HepG2 (cell line): ENCODE results near the gene UBQLN1. TPM values are rescaled to one million over a fixed set of nuclear protein-coding genes. Genes with fewer than 3 reads are reported as not detected.

ENCODE experiments used
- ATAC-seq: fragments of 200-7000 bp; cut with Tn5 transposase; 3 replicates; pipeline ENCODE4 v1.9.1; 2020; ENCODE audit warnings: mild to moderate bottlenecking, moderate library complexity
- BruUV-seq: library from RNA; stranded (reverse); fragments of 400-500 nt; replicated peaks from 2 replicates; lab custom pipeline; 2021; lab: Mats Ljungman, UMichigan
- CTCF ChIA-PET: fragments of 300-600 bp; formaldehyde crosslinking; extraction: SDS; loops from one replicate; lab custom pipeline; 2021; ENCODE audit warnings: low total read pairs, inconsistent platforms, low intra/inter-chr PET ratio; lab: Yijun Ruan, JAX
- POLR2A ChIA-PET: fragments of 350-600 bp; sonication (Branson Sonifier 250); formaldehyde crosslinking; loops from one replicate; lab custom pipeline; 2020; ENCODE audit warnings: antibody characterized with exemption, inconsistent platforms; lab: Yijun Ruan, JAX
- DNase-seq: peaks from one replicate; pipeline ENCODE4 v3.0.0-alpha.2; 2015; ENCODE audit warnings: low spot score
- FAIRE-seq: peaks from 3 replicates; lab custom pipeline; 2011; peaks lifted over from hg19 to GRCh38; lab: Jason Lieb, UNC
- H2AFZ ChIP-seq: one replicate; pipeline ENCODE4 v1.6.1; 2011; ENCODE audit warnings: low read length, inconsistent platforms
- H3K27ac ChIP-seq: fragments of 300-600 bp; 3 replicates; pipeline ENCODE4 v1.8.0; 2011; ENCODE audit warnings: mixed run types, mild to moderate bottlenecking, mixed read lengths, low read length, inconsistent platforms; ENCODE audit not compliant: insufficient read depth; ENCODE audit errors: extremely low read length
- H3K27me3 ChIP-seq, 2 experiments: fragments of 200-600 bp in 1 of 2; 2 replicates in 1 of 2; 3 replicates in 1 of 2; pipeline versions ENCODE4 v1.6.0 to v1.8.0; 2011; ENCODE audit warnings: low read length in 2 of 2, mild to moderate bottlenecking in 2 of 2, moderate library complexity in 2 of 2, inconsistent platforms in 1 of 2; ENCODE audit not compliant: insufficient read depth in 2 of 2, control insufficient read depth in 1 of 2
- H3K36me3 ChIP-seq, 2 experiments: fragments of 200-600 bp in 1 of 2; replicated peaks in 1 of 2; 2 replicates in 1 of 2; 3 replicates in 1 of 2; pipeline versions ENCODE4 v1.5.1 to v1.8.0; 2011; ENCODE audit warnings: low read length in 2 of 2, inconsistent platforms in 1 of 2; ENCODE audit not compliant: insufficient read depth in 2 of 2, control insufficient read depth in 1 of 2
- H3K4me1 ChIP-seq: 2 replicates; pipeline ENCODE4 v1.5.1; 2012; ENCODE audit warnings: low read length, inconsistent platforms; ENCODE audit not compliant: insufficient read depth
- H3K4me2 ChIP-seq: 2 replicates; pipeline ENCODE4 v1.6.0; 2011; ENCODE audit warnings: low read depth, low read length, inconsistent platforms
- H3K4me3 ChIP-seq, 3 experiments: fragments of 200-600 bp in 1 of 3; sonication (generic), shearing (Covaris generic) in 1 of 3; replicated peaks in 1 of 3; 2 replicates each; pipeline ENCODE4 v1.5.1; 2011 to 2016; ENCODE audit warnings: low read length in 3 of 3, inconsistent platforms in 2 of 3, low read depth in 2 of 3, mild to moderate bottlenecking in 2 of 3, control low read depth in 1 of 3, mixed read lengths in 1 of 3; ENCODE audit not compliant: insufficient read depth in 1 of 3
- H3K79me2 ChIP-seq: one replicate; pipeline ENCODE4 v1.6.1; 2011; ENCODE audit warnings: low read length, inconsistent platforms; ENCODE audit not compliant: insufficient read depth
- H3K9ac ChIP-seq: 2 replicates; pipeline ENCODE4 v1.6.0; 2011; ENCODE audit warnings: mild to moderate bottlenecking, low read depth, low read length, inconsistent platforms; ENCODE audit not compliant: insufficient read depth
- H3K9me3 ChIP-seq: 2 replicates; pipeline ENCODE4 v1.5.1; 2012; ENCODE audit warnings: mild to moderate bottlenecking, low read length
- H4K20me1 ChIP-seq: 2 replicates; pipeline ENCODE4 v1.6.0; 2011; ENCODE audit warnings: inconsistent platforms, mild to moderate bottlenecking, low read length, moderate library complexity; ENCODE audit not compliant: insufficient read depth
- KDM4B ChIP-seq: sonication (generic); formaldehyde crosslinking; IDR thresholded peaks from 2 replicates; pipeline ENCODE4 v1.4.0; 2020; ENCODE audit warnings: missing genetic modification reagents
- MEF2D ChIP-seq: sonication (generic); formaldehyde crosslinking; IDR thresholded peaks from 2 replicates; pipeline ENCODE4 v1.5.1; 2020; ENCODE audit warnings: mild to moderate bottlenecking, missing genetic modification reagents
- RCOR2 ChIP-seq: IDR thresholded peaks from 2 replicates; pipeline ENCODE4 v1.6.1; 2016; ENCODE audit warnings: missing biosample characterization, missing genetic modification reagents
- SCMH1 ChIP-seq: sonication (generic); formaldehyde crosslinking; IDR thresholded peaks from 2 replicates; pipeline ENCODE4 v1.9.0; 2021; ENCODE audit warnings: missing genetic modification reagents, mild to moderate bottlenecking, borderline replicate concordance
- SP1 ChIP-seq, 2 experiments: fragments of 450-650 bp in 1 of 2; sonication (generic) in 1 of 2; formaldehyde crosslinking in 1 of 2; IDR thresholded peaks; 2 replicates each; pipeline versions ENCODE4 v1.4.0 to v1.6.1; 2016 to 2020; ENCODE audit warnings: missing genetic modification reagents in 1 of 2
- TP53 ChIP-seq: sonication (generic); formaldehyde crosslinking; conservative IDR thresholded peaks from 2 replicates; pipeline ENCODE4 v1.4.0; 2020; ENCODE audit warnings: missing genetic modification reagents
- ZC3H13 ChIP-seq: sonication (generic); formaldehyde crosslinking; IDR thresholded peaks from 2 replicates; pipeline ENCODE4 v1.8.1; 2023; ENCODE audit warnings: mild to moderate bottlenecking, missing genetic modification reagents, moderate library complexity
- ZNF230 ChIP-seq: sonication (generic); formaldehyde crosslinking; IDR thresholded peaks from 2 replicates; pipeline ENCODE4 v1.4.0; 2020; ENCODE audit warnings: mild to moderate bottlenecking, missing genetic modification reagents
- ZNF235 ChIP-seq: sonication (generic); formaldehyde crosslinking; IDR thresholded peaks from 2 replicates; pipeline ENCODE4 v1.8.1; 2023; ENCODE audit warnings: mild to moderate bottlenecking, missing genetic modification reagents, borderline replicate concordance
- ZNF256 ChIP-seq: sonication (generic); formaldehyde crosslinking; conservative IDR thresholded peaks from 2 replicates; pipeline ENCODE4 v1.4.0; 2020; ENCODE audit warnings: missing genetic modification reagents
- ZNF549 ChIP-seq: sonication (generic); formaldehyde crosslinking; IDR thresholded peaks from 2 replicates; pipeline ENCODE4 v1.5.0; 2020; ENCODE audit warnings: missing genetic modification reagents
- ZNF567 ChIP-seq: sonication (generic); formaldehyde crosslinking; IDR thresholded peaks from 2 replicates; pipeline ENCODE4 v1.8.1; 2023; ENCODE audit warnings: mild to moderate bottlenecking, missing genetic modification reagents, borderline replicate concordance
- ZNF644 ChIP-seq: IDR thresholded peaks from 2 replicates; pipeline ENCODE4 v1.6.1; 2016; ENCODE audit warnings: low read depth
- ZNF850 ChIP-seq: sonication (generic); formaldehyde crosslinking; conservative IDR thresholded peaks from 2 replicates; pipeline ENCODE4 v1.9.0; 2021; ENCODE audit warnings: mild to moderate bottlenecking, missing genetic modification reagents
- ZZZ3 ChIP-seq: sonication (generic); formaldehyde crosslinking; IDR thresholded peaks from 2 replicates; pipeline ENCODE4 v1.4.0; 2020; ENCODE audit warnings: missing genetic modification reagents, mild to moderate bottlenecking, borderline replicate concordance
- WGBS: methylation state at CpG from one replicate; pipeline ENCODE4 v1.1.6; 2017; ENCODE audit warnings: low lambda C conversion rate; 5-methylcytosine and 5-hydroxymethylcytosine counted together
- in situ Hi-C: cut with HindIII; loops from 2 replicates; pipeline ENCODE4 v1.10.0; 2017; ENCODE audit warnings: low pct_unique_long_range_greater_than_20kb; ENCODE audit not compliant: extremely low pct_ligation_motif_present
- intact Hi-C: fragments of 100-400 bp; cut with micrococcal nuclease; formaldehyde crosslinking; loops from one replicate; pipeline ENCODE4 v1.10.0; 2022; ENCODE audit not compliant: unreplicated experiment
- polyA plus RNA-seq, 8 experiments: library from polyadenylated mRNA; depleted of rRNA in 3 of 8; stranded (reverse) in 7 of 8; unstranded in 1 of 8; fragments of >200 nt; fragmentation: Illumina TruSeq in 4 of 8; extraction: Trizol in 4 of 8; gene quantifications; 2 replicates each; pipeline versions ENCODE4 v1.2.1 to v1.2.3, GENCODE V29; 2011 to 2016; ENCODE audit warnings: low read depth in 4 of 8, missing spikeins in 1 of 8, mixed read lengths in 1 of 8; ENCODE audit not compliant: insufficient read depth in 1 of 8
- total RNA-seq, 5 experiments: library from RNA; depleted of rRNA; stranded (reverse); fragments of >200 nt; fragmentation: Illumina TruSeq; extraction: Trizol; gene quantifications; 2 replicates each; pipeline ENCODE4 v1.2.3, GENCODE V29; 2016; ENCODE audit warnings: low read depth in 1 of 5
- TF ChIP-seq, protein P1 (sequence below): sonication (generic); formaldehyde crosslinking; conservative IDR thresholded peaks from 2 replicates; pipeline ENCODE4 v1.5.0; 2020; ENCODE audit warnings: missing genetic modification reagents
- TF ChIP-seq, protein P2 (sequence below): sonication (generic); formaldehyde crosslinking; IDR thresholded peaks from 2 replicates; pipeline ENCODE4 v1.9.0; 2021; ENCODE audit warnings: missing genetic modification reagents, mild to moderate bottlenecking, borderline replicate concordance
- TF ChIP-seq, protein P3 (sequence below): sonication (generic); formaldehyde crosslinking; IDR thresholded peaks from 2 replicates; pipeline ENCODE4 v1.4.0; 2020; ENCODE audit warnings: mild to moderate bottlenecking, missing genetic modification reagents, borderline replicate concordance
- TF ChIP-seq, protein P4 (sequence below): IDR thresholded peaks from 2 replicates; pipeline ENCODE4 v1.6.1; 2018; ENCODE audit warnings: missing genetic modification reagents

UBQLN1 gene
- total and polyA plus RNA-seq, 2 of the 13 experiments (the other 11 are each of a cell fraction or from before 2014, with no cell fraction given): 78.1 to 83.8 TPM

DNA sequence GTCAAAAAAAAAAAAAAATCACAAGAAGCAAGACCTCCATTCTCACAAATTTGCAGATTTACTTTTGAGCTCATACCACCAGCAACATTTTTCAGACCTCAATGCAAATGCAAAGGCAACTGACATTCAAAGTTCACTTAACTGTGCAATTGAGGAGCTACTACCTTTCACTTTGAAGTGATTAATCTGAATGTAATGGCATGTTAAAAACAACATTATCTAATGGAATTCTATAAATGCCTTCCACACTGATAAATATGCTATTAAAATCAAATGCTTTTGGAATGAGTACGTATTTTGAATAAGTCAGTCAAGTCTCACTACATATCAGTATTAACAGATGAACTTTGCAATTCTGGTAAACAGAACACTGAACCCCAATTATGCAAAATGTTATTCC is 32.3 kb downstream of the UBQLN1 start:
- intact Hi-C loops (no loop called here), in situ Hi-C loops (no loop called here)
- TF ChIP-seq ZZZ3 (CRISPR knock-in tag) (no peak), ZC3H13 (CRISPR knock-in tag) (no peak), ZNF567 (no peak), KDM4B (CRISPR knock-in tag) (no peak), ZNF549 (CRISPR knock-in tag) (no peak), ZNF230 (no peak), ZNF850 (CRISPR knock-in tag) (no peak), ZNF235 (CRISPR knock-in tag) (no peak), RCOR2 (CRISPR knock-in tag) (no peak), SP1 (IDR thresholded peaks at IDR 0.05) (no peak), SP1 (CRISPR knock-in tag; IDR thresholded peaks at IDR 0.05) (no peak), SCMH1 (CRISPR knock-in tag) (no peak), TP53 (CRISPR knock-in tag) (no peak), ZNF256 (no peak), MEF2D (no peak), ZNF644 (no peak)
- TF ChIP-seq, protein P1, sequence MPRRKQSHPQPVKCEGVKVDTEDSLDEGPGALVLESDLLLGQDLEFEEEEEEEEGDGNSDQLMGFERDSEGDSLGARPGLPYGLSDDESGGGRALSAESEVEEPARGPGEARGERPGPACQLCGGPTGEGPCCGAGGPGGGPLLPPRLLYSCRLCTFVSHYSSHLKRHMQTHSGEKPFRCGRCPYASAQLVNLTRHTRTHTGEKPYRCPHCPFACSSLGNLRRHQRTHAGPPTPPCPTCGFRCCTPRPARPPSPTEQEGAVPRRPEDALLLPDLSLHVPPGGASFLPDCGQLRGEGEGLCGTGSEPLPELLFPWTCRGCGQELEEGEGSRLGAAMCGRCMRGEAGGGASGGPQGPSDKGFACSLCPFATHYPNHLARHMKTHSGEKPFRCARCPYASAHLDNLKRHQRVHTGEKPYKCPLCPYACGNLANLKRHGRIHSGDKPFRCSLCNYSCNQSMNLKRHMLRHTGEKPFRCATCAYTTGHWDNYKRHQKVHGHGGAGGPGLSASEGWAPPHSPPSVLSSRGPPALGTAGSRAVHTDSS (CRISPR knock-in tag): no peak
- TF ChIP-seq, protein P2, sequence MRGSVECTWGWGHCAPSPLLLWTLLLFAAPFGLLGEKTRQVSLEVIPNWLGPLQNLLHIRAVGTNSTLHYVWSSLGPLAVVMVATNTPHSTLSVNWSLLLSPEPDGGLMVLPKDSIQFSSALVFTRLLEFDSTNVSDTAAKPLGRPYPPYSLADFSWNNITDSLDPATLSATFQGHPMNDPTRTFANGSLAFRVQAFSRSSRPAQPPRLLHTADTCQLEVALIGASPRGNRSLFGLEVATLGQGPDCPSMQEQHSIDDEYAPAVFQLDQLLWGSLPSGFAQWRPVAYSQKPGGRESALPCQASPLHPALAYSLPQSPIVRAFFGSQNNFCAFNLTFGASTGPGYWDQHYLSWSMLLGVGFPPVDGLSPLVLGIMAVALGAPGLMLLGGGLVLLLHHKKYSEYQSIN (CRISPR knock-in tag): no peak
- TF ChIP-seq, protein P3, sequence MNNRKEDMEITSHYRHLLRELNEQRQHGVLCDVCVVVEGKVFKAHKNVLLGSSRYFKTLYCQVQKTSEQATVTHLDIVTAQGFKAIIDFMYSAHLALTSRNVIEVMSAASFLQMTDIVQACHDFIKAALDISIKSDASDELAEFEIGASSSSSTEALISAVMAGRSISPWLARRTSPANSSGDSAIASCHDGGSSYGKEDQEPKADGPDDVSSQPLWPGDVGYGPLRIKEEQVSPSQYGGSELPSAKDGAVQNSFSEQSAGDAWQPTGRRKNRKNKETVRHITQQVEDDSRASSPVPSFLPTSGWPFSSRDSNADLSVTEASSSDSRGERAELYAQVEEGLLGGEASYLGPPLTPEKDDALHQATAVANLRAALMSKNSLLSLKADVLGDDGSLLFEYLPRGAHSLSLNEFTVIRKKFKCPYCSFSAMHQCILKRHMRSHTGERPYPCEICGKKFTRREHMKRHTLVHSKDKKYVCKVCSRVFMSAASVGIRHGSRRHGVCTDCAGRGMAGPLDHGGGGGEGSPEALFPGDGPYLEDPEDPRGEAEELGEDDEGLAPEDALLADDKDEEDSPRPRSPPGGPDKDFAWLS (CRISPR knock-in tag): no peak
- TF ChIP-seq, protein P4, sequence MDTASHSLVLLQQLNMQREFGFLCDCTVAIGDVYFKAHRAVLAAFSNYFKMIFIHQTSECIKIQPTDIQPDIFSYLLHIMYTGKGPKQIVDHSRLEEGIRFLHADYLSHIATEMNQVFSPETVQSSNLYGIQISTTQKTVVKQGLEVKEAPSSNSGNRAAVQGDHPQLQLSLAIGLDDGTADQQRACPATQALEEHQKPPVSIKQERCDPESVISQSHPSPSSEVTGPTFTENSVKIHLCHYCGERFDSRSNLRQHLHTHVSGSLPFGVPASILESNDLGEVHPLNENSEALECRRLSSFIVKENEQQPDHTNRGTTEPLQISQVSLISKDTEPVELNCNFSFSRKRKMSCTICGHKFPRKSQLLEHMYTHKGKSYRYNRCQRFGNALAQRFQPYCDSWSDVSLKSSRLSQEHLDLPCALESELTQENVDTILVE: no peak
- peaks cover 8% of the 10 kb centered on the region; the same call in 1 of the 2 replicates for H3K4me1 ChIP-seq
- DNase-seq (peak; percentile 3), FAIRE-seq (no peak), ATAC-seq (no peak)
- H3K9me3 ChIP-seq: no peaks in the 10 kb centered on the region
- CTCF ChIA-PET: no interaction called here
- H3K9ac ChIP-seq: no peak overlapping the region
- 100% methylated on average over 1 of the region's 1 CpG for WGBS
- no peak overlapping the region for H3K27ac ChIP-seq
- no peak overlapping the region for H3K4me2 ChIP-seq
- peaks cover 17 to 79% of the 10 kb centered on the region in 2 experiments for H3K36me3 ChIP-seq
- no peak overlapping the region for H2AFZ ChIP-seq
- H3K27me3 ChIP-seq: no peaks in the 10 kb centered on the region
- no peak overlapping the region for H3K4me3 ChIP-seq
- POLR2A ChIA-PET: no interaction called here
- BruUV-seq: no TSS peak
- H3K79me2 ChIP-seq: peaks cover 32% of the 10 kb centered on the region
- H4K20me1 ChIP-seq: no peaks in the 10 kb centered on the region
